ENCODE results near the gene PPL. TPM values are rescaled to one million over a fixed set of nuclear protein-coding genes. Genes with fewer than 3 reads are reported as not detected.

The PPL gene
- total and polyA plus RNA-seq, 2 of the 13 experiments (the other 11 are each of a cell fraction or from before 2014, with no cell fraction given), result 5.7 to 6.6 TPM

DNA sequence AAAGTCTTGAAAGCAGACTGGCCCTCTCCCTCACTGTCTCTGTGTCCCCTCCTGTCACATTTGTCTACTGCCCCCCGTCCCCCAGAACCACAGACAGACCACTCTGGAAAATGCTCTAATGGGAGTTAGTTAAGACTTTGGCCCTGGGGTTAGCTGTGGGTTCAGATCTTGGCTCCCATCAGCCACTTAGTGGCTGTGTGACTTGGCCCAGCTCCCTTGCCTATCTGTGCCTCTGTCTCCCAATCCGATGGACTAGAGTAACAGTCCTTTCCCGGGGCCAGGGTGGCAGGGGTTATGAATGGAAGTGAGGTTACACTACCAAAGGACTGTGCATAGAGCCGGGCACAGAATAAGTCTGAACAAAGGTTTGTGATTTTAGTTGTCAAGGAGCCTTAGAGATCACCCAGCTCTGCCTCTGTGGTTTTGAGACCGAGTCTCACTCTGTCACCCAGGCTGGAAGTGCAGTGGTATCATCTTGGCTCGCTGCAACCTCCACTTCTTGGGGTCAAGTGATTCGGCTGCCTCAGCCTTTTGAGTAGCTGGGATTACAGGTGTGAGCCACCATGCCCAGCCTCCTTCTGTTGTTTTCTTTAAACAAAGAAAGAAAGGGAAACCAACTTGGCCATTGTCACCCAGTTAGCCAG, 23.7 kb downstream of the PPL start:
- no peaks in the 10 kb centered on the region for H3K27me3 ChIP-seq (ENCODE audit: control insufficient read depth in 1 of 2, insufficient read depth in 2 of 2, low read length in 2 of 2)
- no peaks in the 10 kb centered on the region for H4K20me1 ChIP-seq (ENCODE audit: insufficient read depth, low read length)
- H3K4me1 ChIP-seq (ENCODE audit: insufficient read depth, low read length), result peaks cover 51% of the 10 kb centered on the region
- no peak overlapping the region for H3K4me3 ChIP-seq (replicated peaks in 1 of 3; ENCODE audit: insufficient read depth in 1 of 3, low read depth in 2 of 3, low read length in 3 of 3)
- H3K4me2 ChIP-seq (ENCODE audit: low read depth, low read length), result no peak overlapping the region
- CTCF ChIA-PET (ENCODE audit: low intra/inter-chr PET ratio, low total read pairs), result no interaction called here
- no peaks in the 10 kb centered on the region for H3K79me2 ChIP-seq (ENCODE audit: insufficient read depth, low read length)
- POLR2A ChIA-PET, result interaction anchor here (1.5 kb wide), 1 partner anchor 36 kb away, joined by 3 read pairs; no protein-coding TSS in a partner anchor
- FAIRE-seq, result no peak
- in situ Hi-C loops (cut with HindIII; ENCODE audit: extremely low pct_ligation_motif_present, low pct_unique_long_range_greater_than_20kb) (no loop called here), intact Hi-C loops (cut with micrococcal nuclease; ENCODE audit: unreplicated experiment) (loop anchor here (5.0 kb wide), 1 partner anchor 34 kb away; no protein-coding TSS in a partner anchor)
- no peak overlapping the region for H3K9ac ChIP-seq (ENCODE audit: insufficient read depth, low read depth, low read length)
- 72% methylated on average over 7 of the region's 7 CpGs for WGBS (ENCODE audit: low lambda C conversion rate)
- DNase-seq (ENCODE audit: low spot score), result no peak
- no peak overlapping the region for H3K27ac ChIP-seq (ENCODE audit: extremely low read length, insufficient read depth, low read length)
- TF ChIP-seq, protein P1, sequence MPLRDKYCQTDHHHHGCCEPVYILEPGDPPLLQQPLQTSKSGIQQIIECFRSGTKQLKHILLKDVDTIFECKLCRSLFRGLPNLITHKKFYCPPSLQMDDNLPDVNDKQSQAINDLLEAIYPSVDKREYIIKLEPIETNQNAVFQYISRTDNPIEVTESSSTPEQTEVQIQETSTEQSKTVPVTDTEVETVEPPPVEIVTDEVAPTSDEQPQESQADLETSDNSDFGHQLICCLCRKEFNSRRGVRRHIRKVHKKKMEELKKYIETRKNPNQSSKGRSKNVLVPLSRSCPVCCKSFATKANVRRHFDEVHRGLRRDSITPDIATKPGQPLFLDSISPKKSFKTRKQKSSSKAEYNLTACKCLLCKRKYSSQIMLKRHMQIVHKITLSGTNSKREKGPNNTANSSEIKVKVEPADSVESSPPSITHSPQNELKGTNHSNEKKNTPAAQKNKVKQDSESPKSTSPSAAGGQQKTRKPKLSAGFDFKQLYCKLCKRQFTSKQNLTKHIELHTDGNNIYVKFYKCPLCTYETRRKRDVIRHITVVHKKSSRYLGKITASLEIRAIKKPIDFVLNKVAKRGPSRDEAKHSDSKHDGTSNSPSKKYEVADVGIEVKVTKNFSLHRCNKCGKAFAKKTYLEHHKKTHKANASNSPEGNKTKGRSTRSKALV (CRISPR knock-in tag; IDR thresholded peaks at IDR 0.05), result no peak
- peak; percentile 58; the same call in 1 of the 2 replicates for TF ChIP-seq ZNF768 (CRISPR knock-in tag; IDR thresholded peaks at IDR 0.05)
- no peak for ATAC-seq
- no peak overlapping the region for H2AFZ ChIP-seq (ENCODE audit: low read length)
- H3K36me3 ChIP-seq (replicated peaks in 1 of 2; ENCODE audit: control insufficient read depth in 1 of 2, insufficient read depth in 2 of 2, low read length in 2 of 2), result no peaks in the 10 kb centered on the region
- BruUV-seq (replicated peaks), result no TSS peak
- no peaks in the 10 kb centered on the region for H3K9me3 ChIP-seq (ENCODE audit: low read length)

DNA sequence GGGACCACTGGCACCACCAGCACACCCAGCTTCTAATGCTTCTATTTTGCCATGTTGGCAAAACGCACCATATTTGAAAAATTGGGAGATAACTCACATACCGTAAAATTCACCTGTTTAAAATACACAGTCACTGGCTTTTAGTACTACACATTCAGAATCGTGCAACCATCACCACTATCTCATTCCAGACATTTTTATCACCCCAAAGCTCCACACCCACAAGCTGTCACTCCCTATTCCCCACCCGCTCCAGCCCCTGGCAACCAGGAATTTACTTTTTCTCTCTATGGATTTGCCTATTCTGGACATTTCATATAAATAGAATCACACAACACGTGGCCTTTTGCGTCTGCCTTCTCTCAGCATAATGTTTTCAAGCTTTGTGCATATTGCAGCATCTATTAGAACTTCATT, 25.0 kb downstream of the PPL start:
- Histone ChIP-seq H3K4me1 (ENCODE audit: insufficient read depth, low read length) (peaks cover 58% of the 10 kb centered on the region), H3K4me3 (replicated peaks in 1 of 3; ENCODE audit: insufficient read depth in 1 of 3, low read depth in 2 of 3, low read length in 3 of 3) (no peak overlapping the region), H3K27ac (ENCODE audit: extremely low read length, insufficient read depth, low read length) (no peak overlapping the region), H3K36me3 (replicated peaks in 1 of 2; ENCODE audit: control insufficient read depth in 1 of 2, insufficient read depth in 2 of 2, low read length in 2 of 2) (no peaks in the 10 kb centered on the region), H2AFZ (ENCODE audit: low read length) (no peak overlapping the region), H3K9ac (ENCODE audit: insufficient read depth, low read depth, low read length) (no peak overlapping the region), H3K27me3 (ENCODE audit: control insufficient read depth in 1 of 2, insufficient read depth in 2 of 2, low read length in 2 of 2) (no peaks in the 10 kb centered on the region), H3K79me2 (ENCODE audit: insufficient read depth, low read length) (no peaks in the 10 kb centered on the region), H3K4me2 (ENCODE audit: low read depth, low read length) (no peak overlapping the region), H3K9me3 (ENCODE audit: low read length) (no peaks in the 10 kb centered on the region), H4K20me1 (ENCODE audit: insufficient read depth, low read length) (no peaks in the 10 kb centered on the region)
- 36% methylated on average over 6 of the region's 6 CpGs for WGBS (ENCODE audit: low lambda C conversion rate)
- BruUV-seq (replicated peaks), result no TSS peak
- ChIA-PET CTCF (ENCODE audit: low intra/inter-chr PET ratio, low total read pairs) (no interaction called here), POLR2A (no interaction called here)
- DNase-seq (ENCODE audit: low spot score) (peak; percentile 32), FAIRE-seq (no peak), ATAC-seq (no peak)
- intact Hi-C loops (cut with micrococcal nuclease; ENCODE audit: unreplicated experiment), result loop anchor here (5.0 kb wide), 1 partner anchor 35 kb away; no protein-coding TSS in a partner anchor
- in situ Hi-C loops (cut with HindIII; ENCODE audit: extremely low pct_ligation_motif_present, low pct_unique_long_range_greater_than_20kb), result no loop called here
- 0 out of 2 replicates have a peak, but pooled peaks have one; percentile 5 for TF ChIP-seq NCOA1 (CRISPR knock-in tag; IDR thresholded peaks at IDR 0.05)
- TF ChIP-seq HES4 (CRISPR knock-in tag; IDR thresholded peaks at IDR 0.05; ENCODE audit: borderline replicate concordance), result no peak
- TF ChIP-seq, protein P2, sequence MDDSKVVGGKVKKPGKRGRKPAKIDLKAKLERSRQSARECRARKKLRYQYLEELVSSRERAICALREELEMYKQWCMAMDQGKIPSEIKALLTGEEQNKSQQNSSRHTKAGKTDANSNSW (CRISPR knock-in tag; IDR thresholded peaks at IDR 0.05; ENCODE audit: borderline replicate concordance), result no peak
- TF ChIP-seq MAFF (IDR thresholded peaks at IDR 0.05; ENCODE audit: low read depth, low read length), result peak; percentile 60
- no peak for TF ChIP-seq YY1 (IDR thresholded peaks at IDR 0.05; ENCODE audit: insufficient read depth, insufficient replicate concordance, low read depth, low read length)
- peak; percentile 75; the same call in 1 of the 2 replicates for TF ChIP-seq CEBPB (IDR thresholded peaks at IDR 0.05; ENCODE audit: borderline replicate concordance, low read depth, low read length)
- TF ChIP-seq CEBPG (CRISPR knock-in tag; IDR thresholded peaks at IDR 0.05), result peak; percentile 60
- no peak for TF ChIP-seq NFKB2 (CRISPR knock-in tag; IDR thresholded peaks at IDR 0.05; ENCODE audit: borderline replicate concordance)
- no peak for TF ChIP-seq STAG1 (CRISPR knock-in tag; IDR thresholded peaks at IDR 0.05)
- no peak for TF ChIP-seq ATF1 (CRISPR knock-in tag; IDR thresholded peaks at IDR 0.05)
- peak; percentile 63 to 77 for TF ChIP-seq MAFK (conservative IDR thresholded peaks at IDR 0.05 in 1 of 2, IDR thresholded peaks at IDR 0.05 in 1 of 2; ENCODE audit: low read length in 2 of 2)

Measured in HepG2 (cell line).